ENCODE results near the gene BCL2.

The BCL2 gene

DNA sequence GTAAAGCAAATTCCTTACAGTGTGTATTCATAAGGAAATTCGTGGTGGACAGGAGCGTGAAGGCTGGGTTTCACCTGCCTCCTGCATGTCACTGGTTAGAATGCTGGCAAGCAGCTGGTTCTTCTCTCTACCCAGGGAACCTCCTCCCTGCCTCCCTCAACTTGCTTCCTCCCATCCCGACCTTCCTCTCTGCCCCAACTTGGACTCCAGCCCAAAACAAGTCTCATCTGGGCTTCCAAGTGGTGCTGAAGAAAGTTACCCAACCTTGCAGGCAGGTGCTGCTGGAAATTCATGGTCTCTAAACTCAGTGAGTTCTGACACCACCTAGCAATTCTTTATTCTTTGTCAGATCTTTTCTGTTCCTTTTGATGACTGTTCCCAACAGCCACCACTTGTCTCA lies 184.5 kb downstream of the BCL2 start:
- DNase-seq: no peak

DNA sequence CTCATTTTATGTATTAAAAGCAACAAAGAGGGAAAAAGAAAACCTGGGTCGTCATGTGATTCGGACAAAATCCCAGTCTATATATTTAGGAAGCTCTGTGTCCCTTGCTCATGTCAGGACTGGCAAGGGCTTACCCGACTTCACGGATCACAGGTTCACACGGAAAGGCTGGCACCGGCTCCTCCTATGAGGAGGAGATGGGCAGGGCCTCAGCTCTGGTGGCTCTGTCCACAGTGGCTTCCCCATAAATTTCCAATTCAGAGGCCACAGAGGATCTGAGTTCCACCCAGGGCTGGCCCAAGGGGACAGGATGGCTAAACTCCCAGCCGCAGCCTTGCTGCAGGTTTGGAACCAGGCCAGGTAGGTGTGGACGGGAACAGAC lies 186.8 kb downstream of the BCL2 start:
- DNase-seq: no peak

DNA sequence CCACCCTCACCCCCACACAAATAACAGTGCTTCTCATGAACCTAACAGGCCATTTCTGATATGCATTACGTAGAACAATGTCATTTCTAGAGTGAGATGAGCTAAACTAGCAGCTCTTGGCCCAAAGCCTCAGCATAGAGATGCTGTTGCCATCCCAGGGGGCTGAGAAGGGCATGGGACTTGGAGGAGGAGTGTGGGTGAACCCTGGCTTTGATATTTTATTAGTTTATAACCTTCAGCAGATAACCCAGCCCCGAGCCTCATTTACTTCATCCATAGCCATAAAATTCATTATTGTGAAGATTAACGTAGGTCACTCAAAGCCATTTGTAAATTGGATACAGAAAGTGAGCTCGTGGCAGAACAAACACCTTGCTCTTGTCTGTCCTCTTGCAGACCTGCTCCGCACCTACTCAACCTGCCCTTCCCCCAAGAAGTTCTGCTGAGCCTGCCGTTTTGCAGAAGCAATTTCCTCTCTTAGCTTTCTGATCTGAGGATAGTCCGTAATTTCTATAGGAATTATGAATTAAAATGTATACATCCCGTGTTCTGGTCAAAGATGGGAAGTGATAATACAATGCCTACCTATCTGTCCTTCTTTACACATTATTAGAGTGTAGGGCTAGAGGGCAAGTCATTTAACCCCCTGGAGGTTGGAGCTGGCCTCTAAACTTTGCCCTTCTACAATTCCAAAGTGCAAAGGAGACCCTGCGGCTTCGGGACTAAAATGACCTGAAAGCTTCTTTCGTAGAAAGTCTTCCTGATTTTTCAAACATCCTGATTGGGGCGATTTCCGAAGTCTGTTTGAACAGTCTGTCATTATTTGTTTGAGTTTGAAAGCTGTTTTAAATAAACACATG lies 187.4 kb downstream of the BCL2 start:
- no peak for DNase-seq

DNA sequence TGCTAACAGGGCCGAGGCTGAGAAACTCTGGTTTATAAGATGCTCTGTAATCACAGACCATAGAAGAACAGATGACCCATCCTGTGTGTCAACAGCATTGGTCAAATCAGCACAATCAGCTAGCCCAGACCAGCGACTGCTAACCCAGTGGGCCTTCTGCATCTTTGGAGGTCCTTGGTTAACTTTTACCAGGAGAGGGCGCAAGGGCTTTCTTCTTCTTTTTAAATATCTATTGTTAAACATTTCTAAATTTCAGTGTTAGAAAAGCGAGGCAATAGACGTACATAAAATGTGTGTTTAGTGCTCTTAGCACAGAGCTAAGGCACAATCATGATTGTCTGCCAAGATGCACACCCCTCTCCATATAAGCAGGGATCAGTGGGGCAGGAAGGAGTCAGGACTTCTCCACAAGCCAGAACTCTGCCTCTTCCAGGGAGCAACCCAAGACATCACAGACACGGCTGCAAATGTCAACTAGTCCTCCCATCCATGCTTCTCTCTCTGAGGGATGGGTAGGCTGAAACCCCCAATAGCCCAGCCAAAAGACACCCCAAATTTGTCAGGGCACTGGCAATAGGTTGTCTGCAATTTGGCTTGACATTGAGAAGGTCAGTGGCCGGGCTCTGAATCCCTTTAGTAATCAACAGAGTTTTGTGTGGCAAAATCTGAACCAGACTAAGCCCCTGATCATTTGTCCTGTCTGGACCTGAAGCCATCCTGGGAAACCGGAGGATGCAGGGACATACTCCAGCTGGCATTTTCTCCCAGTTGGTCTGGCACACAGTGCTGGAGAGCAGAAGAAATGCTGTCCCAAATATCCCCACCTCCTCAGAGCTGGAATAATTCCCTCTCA lies 188.2 kb downstream of the BCL2 start:
- DNase-seq: peak; percentile 18

DNA sequence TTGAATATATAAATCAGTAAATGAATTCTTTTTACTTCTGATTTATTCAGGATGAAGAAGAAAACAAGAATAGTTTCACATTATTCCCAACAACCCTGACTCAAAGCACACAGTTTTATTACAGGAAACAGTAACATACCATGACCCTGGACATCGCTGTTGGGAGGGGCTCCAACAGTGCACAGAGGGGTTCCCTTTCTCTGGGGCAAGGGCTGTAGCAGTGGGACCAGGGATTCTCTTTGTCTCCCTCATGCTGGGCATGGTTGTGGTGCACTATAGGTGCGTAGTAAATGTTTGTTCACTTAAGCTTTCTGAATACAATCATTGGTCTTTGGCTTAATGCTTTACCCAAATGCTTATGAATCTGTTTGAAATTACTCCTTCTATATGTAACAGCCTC lies 189.4 kb downstream of the BCL2 start:
- DNase-seq: no peak

DNA sequence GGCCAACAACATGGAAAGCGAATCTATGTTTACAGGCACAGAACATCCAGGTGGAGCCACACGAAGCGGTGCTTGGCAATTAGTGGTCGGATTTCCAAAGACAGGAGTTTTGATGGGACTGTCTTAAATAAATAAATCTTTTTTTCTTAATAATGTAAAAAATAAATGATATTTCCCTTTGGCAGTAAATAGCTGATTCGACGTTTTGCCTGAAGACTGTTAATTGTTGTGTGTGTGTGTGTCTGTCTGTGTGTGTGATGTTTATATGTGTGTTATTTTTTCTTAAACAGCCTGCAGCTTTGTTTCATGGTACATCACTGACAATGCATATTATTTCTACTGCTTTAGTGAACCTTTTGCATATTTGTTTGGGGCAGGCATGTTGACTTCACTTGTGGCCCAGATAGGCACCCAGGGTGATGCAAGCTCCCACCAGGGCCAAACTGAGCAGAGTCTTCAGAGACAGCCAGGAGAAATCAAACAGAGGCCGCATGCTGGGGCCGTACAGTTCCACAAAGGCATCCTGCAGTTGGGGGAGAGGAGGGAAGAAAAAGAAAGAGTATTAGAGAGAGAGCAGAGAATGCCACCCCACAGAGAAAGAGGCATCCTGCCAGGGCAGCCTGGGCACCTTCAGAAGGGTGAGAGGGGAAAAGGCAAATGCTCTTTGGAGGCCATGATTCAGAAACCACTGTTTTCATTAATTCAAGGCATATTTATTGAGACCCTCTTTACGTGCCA lies 191.2 kb downstream of the BCL2 start:
- no peak for DNase-seq

DNA sequence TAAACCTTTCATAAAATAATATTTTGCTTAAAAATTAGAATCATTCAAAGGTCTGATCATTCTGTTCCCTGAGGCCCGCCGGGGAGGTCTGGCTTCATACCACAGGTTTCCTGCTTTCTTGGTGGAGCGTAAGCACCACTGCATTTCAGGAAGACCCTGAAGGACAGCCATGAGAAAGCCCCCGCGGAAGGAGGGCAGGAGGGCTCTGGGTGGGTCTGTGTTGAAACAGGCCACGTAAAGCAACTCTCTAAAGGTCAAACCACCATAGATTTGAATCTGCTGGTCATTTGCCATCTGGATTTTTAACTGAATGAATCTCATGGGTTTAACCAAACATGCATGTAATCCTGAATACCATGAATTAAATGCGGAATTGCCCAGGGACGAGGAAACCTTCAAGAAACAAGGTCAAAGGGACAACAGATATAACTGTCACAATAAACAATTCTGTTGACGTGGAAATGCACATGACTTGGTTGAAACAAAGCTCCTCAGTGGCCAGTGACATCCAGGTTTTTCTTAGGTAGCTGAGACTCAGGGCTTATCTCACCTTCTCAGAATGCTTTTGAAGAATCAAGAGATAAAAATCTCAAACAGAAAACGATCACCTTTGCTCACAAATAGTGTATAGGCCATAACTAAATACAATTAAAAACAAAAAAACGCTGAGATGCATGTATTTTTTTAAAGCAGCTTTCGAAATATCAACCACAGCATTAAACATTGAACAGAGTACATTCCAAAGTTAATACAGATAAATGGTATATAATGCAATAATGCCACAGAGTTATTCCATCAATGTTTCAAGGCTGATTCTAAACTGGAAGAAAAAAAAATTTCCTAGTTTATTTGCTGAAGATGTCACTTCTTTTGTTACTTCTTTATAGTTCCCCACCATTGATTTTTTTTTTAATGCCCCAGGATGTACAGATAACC lies 193.2 kb downstream of the BCL2 start:
- no peak for DNase-seq

DNA sequence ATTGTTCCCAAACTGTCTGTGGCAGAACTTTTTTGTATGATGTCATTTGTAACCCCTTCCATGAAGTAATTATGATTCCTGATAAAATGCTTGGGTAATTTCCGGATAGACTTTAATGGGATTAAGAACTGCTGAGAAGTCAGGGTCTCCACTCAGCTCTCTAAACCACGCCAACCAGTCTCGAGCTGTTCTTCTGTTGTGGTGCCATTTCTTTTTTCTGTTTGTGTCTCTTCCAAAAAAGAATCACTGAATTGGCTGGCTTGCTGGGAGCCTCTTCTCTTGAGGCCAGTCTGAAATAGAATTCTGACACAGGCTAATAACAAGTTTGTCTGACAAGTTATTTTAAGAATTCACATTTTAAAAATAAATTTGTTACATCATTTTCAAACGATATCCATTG lies 198.9 kb downstream of the BCL2 start:
- no peak for DNase-seq

DNA sequence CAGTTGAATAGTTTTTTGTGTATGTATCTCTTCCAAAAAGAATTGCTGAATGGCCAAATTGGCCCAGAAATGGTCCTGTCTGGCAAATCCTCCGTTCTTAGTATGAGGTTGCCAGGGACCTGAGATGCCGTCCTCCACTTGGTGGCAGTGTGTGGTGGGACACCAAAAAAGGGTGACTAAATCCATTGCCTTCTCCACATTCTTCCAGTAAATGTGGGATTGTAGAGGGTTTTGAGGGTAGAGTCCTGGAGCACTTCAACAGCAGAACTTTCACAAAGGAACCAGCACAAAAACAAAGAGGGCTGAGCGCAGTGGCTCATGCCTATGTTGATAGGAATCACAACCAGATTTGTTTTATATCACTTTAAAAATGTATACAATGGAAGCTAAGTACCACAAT lies 199.9 kb downstream of the BCL2 start:
- no peak for DNase-seq

DNA sequence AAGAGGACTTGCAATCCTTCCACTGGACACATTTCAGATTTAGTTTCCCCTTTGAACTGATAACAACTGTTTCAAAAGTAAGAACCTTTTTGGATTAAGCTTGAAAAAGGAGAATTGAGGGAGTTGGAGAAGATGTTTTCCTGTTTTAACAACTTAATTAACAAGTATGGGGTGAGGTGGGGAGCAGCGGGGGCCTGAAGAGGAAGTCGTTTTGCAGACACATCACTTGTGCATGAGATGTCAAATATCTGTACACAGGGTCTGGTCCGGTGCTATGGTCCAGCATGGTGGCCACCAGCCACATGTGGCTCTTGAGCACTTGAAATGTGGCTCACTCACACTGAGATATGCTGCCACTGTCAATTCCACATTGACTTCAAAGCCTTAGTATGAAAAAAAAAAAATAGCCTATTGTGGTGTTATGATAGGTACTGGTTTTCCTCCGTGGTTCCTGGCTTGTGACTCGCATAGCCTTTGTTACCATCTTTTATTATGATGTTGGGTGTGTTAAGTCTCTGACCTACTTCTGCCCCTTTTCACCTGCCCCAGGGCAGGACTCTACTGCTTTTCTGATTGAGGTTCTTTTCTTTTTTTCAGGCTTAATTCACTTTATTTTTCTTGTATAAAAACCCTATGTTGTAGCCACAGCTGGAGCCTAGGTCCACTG lies 205.5 kb downstream of the BCL2 start:
- DNase-seq: no peak

DNA sequence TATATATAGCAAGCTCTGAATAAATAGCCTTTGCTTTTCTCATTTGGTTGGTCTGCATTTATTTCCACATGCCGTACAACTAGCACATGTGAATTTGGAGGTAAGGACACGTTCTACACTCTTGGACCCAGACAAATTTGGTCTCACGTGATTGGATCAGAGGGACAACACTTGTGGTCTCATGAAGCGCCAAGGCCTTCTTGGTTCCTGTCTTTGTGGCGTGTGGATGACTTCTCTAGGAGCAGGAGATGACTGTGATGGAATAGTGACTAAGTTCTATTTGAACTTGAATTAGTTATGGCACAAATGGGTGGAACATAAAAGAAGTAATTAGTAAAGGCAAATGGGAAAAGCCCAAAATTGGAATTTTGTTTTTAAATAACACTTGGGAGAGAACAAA lies 206.9 kb downstream of the BCL2 start:
- DNase-seq: no peak

DNA sequence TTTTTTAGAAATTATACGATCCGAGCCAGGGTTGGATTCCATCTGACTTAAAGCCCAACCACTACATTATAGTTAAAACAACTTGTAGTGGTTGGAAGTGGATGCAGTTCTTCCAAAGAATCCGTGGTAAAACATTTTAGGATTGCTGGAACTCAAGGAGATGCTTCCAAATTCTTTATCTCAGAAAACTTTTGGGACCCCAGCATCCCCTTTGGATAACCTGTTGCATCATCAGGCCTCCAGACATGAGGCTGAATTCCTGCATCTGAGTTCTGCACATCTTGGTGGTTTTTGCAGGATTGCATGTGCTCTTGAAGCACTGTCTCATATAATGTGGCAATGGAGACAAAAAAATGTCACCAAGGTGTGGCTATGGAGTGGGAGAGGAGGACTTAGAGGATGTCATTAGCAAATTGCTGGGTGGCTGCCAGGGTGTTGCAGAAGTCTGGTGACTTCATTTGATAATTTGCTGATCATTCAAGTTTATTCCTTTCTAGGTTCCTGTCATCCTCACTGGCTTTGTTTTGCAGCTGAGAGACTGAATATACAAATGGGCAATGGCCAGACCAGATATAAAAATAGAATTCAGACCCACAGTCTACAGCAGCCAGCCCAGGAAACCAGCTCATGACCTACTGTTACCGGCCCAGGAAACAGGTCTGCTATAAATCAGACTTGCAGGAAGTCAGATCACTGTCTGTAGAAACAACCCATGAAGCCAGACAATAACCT lies 207.7 kb downstream of the BCL2 start:
- no peak for DNase-seq

DNA sequence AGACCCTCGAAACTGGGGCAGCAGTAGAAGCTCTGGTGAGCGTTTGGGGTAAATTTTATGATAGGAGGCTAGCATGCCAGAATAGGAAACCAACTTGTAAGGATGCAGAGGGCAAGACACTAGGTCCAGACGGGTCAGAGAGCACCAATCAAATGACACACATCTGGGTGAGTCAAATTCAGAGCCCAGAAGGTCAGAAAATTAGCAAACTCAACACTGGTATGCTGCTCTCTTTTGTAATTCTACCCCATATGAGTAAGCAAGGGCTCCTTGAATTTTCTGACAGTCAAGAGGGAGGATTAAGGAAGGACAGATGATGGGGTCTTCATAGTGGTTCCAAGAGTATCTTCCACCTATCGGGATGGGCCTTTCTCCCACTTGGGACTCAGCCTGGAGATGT lies 209.8 kb downstream of the BCL2 start:
- DNase-seq: no peak

DNA sequence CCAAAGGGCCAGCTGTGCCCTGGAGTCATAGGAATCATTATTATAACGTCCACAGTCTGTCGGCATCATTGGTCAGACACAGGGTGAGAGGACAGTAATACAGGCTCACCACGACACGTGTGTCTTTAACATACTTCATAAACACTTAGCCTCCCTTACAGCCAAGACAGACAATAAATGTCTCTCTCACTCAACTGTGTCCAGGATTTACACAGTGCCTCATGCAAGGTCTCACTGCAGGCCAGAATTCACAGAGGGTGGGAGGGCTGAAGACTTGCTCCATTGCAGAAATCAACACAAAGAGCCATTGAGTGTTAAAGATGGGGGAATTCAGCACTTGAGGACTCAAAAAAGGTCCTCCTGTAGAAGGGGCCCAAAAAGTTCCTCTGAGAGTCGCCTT lies 210.5 kb downstream of the BCL2 start:
- no peak for DNase-seq

DNA sequence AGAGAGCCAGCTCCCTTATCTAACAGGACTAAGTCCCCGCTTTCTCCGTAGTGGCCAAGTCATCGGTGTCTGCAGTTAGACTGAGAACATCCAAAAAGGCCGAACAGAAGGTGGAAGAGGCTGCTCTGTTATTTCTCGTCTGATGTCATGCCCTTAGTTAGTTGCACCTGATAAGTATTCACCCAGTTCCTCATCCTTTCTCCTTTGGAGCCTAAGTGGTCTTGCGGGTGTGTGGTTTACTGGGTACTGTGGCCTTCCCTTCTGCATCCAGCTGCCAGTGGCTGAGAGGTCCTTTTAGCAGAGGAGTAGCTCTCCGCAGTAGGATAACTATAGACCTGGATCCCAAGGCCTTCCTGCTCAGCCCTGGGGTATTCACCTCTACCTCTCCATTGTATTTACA lies 211.6 kb downstream of the BCL2 start:
- no peak for DNase-seq

DNA sequence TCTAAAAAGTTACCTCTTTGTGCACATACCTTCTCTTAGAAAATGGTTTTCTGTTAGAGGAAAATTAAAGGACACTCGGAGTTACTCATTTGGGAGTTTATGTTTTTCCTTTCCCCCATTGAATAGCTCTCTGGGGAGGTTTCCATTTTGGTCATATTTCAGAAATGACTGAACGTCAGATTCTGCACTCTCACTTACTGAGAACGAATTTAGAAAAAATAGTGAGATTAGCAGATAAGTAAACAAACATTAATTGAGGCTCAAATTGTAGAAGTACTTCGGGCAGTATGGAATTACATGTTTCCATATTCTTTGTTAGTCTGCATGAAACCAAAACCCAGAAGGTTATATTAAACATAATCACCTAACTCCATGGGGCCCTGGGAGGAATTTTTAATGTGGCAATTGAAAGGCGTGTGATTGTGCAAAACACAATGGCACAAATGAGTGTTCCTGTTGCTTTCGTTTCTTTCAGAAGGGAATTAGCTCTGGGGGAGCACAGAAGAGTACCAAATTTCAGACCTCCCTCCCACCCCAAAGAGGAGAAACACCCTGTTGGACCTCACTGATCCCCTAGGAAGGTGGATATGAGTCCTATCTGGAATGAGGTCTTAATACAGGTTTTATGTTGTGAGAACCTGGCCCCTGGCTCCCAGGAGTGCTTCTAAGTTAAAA lies 212.3 kb downstream of the BCL2 start:
- DNase-seq: no peak

DNA sequence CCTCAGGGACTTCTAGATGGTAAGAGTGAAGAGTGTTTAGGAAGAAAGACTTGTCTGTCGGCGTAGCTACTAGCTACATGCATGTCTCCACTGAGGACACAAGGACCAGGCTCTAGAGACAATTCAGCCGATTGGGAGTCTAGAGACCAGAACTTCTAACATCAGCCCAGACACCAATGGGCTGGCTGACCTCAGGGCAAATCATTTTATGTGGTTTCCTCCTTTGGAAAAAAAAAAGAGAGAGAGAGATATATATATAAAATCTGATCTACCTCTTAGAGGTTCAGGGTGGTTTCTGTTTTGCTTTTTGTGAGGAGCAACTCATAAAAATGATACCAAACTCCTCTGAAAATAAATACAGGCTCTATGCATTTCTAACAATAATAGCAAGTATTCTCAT lies 212.8 kb downstream of the BCL2 start:
- DNase-seq: no peak

DNA sequence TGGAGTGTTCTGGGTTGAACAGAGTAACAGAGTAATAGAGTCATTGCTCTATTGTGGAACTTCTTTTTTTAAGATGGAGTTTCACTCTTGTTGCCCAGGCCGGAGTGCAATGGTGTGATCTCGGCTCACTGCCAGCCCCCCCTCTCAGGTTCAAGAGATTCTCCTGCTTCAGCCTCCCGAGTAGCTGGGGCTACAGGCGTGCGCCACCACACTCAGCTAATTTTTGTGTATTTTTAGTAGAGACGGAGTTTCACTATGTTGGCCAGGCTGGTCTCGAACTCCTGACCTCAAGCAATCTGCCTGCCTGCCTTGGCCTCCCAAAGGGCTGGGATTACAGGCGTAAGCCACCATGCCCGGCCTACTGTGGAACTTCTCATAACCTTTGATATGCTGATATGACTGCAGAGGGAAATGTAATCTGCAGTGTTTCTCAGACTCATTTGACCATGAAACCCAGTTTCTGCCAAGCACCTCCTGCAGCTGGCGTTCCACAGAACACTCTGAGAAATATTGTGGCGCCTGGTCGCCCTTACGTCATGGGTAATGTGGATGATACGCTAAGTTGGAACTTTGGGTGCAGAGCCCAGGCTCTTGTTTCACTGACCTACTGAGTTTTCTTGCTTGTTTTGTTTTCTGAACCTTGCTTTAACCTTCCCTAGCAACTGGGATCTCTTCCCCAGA lies 213.8 kb downstream of the BCL2 start:
- DNase-seq: no peak

DNA sequence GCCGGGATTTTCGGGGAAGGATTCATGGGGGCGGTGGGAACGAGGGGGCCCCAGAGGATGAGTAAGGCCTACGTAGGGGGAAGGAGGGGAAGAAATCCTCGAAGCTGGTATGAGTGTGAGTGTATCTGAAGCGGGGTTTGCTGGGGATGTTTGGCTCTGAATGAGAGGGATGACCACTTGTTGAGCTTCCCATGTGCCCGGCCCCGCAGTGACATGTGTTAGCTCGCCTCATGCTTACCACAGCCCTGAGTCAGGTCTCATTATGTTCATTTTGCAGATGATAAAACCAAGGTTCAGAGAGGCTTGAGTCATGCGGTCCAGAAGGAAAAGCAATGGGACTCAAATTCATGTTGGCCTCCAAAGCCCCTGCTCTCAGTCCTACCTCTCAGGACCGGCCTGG lies 214.7 kb downstream of the BCL2 start:
- no peak for DNase-seq

Measured in stimulated activated naive CD4-positive, alpha-beta T cell treated with Interleukin-2 at 50 U/mL for 16 hours (primary cell).